ENCODE measurements around the gene CDHR3.

- TF ChIP-seq CTCF (IDR thresholded peaks at IDR 0.05; ENCODE audit: insufficient read depth, low read depth, low read length) (no peak), EZH2 (IDR thresholded peaks at IDR 0.05; ENCODE audit: insufficient read depth, low read length) (no peak)
Observed at GRCh38 chr7:105937411-105937810, 25.7 kb upstream of the CDHR3 start.
